ENCODE measurements around the gene TARP.
A peak's percentile ranks its signal among the peaks of the same experiment; 100 is the strongest.

The TARP gene

GRCh38 chr7:38217672-38218071 lies 55.8 kb downstream of the TARP start:
- DNase-seq (ENCODE audit: low read depth, low spot score), result no peak

DNA sequence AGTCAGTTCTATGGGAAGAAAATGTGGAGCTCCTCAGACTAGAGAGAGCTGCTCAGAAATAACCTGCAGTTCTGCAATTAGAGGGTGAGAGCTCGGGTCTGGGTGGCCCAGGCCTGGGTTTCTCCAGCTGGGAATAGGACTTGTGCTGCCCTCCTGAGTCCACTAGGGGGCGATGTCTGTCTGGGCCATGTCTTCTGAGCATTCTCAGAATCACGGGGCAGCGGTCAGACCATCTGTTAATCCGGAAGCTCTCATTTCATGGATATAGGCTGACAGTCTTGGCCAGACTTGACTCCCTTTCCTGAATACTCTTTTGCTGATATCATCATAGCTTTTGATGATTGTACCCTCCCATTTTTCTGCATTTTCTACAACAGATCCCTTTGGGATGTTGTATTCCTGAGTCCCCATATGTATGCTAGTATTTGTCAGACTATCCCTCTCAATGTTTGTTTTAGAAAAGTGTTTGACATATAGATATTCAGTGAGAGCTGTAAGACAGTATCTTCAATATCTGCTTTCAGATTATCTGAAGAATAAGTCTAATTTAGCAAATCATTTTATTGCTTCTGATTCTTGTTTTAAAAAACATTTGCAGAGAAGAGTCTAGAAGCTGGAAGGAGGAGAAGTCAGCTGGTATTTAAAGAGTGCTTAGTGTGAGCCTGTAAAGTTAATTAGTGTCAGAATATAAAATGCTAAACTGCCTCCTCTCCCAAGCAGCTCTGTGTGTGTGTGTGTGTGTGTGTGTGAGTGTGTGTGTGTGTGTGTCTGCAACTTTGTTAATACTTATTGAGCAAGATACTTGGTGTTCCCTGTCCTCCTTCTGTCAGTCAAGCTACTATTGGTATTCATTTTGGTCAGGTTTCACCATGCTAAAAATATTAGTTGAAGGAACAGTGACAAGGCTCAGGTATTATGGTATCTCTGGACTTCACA lies 57.4 kb downstream of the TARP start:
- DNase-seq (ENCODE audit: low read depth, low spot score), result peak; percentile 57

GRCh38 chr7:38215115-38215514 lies 58.3 kb downstream of the TARP start:
- DNase-seq (ENCODE audit: low read depth, low spot score), result no peak

- no peak for DNase-seq (ENCODE audit: low read depth, low spot score)
These were observed 61.5 kb downstream of the TARP start for GRCh38 chr7:38211940-38212339.

GRCh38 chr7:38211486-38211885 lies 62.0 kb downstream of the TARP start:
- DNase-seq (ENCODE audit: low read depth, low spot score), result no peak
